Lower lobe of right lung (tissue), 2 donors: Measurements from ENCODE around the gene ANO4. TPM values are rescaled to one million over a fixed set of nuclear protein-coding genes. Genes with fewer than 3 reads are reported as not detected.

Source experiments
- ATAC-seq, 2 donors: fragments of 200-7000 bp; cut with Tn5 transposase; one replicate each; pipeline ENCODE4 v1.9.1; 2020 to 2022; ENCODE audit warnings: mild to moderate bottlenecking in 2 of 2, moderate library complexity in 2 of 2
- DNase-seq: peaks from one replicate; pipeline ENCODE4 v3.0.0-alpha.2; 2020
- H3K27ac ChIP-seq: fragments of 200-600 bp; one replicate; pipeline ENCODE4 v1.8.0; 2022
- H3K27me3 ChIP-seq: fragments of 200-600 bp; one replicate; pipeline ENCODE4 v1.8.0; 2022; ENCODE audit warnings: low read depth
- H3K36me3 ChIP-seq: fragments of 200-600 bp; one replicate; pipeline ENCODE4 v1.8.0; 2022; ENCODE audit warnings: mild to moderate bottlenecking
- H3K4me1 ChIP-seq: fragments of 200-600 bp; one replicate; pipeline ENCODE4 v1.8.0; 2022
- H3K4me3 ChIP-seq: fragments of 200-600 bp; one replicate; pipeline ENCODE4 v1.8.0; 2022; ENCODE audit warnings: mild to moderate bottlenecking
- H3K9me3 ChIP-seq: fragments of 200-600 bp; one replicate; pipeline ENCODE4 v1.8.0; 2022
- CTCF ChIP-seq: fragments of 200-600 bp; IDR thresholded peaks from one replicate; pipeline ENCODE4 v1.8.0; 2022; ENCODE audit warnings: antibody characterized with exemption, mild to moderate bottlenecking
- intact Hi-C: fragments of 100-400 bp; cut with DNase I; formaldehyde crosslinking; loops from one replicate; pipeline ENCODE4 v1.11.0; 2022
- total RNA-seq: library from RNA; stranded (reverse); fragmentation: NEBNext Ultra II Directional; extraction: Animal tissue kit (Norgen Biotek cat#: 25700); gene quantifications from one replicate; pipeline ENCODE4 v1.2.1, GENCODE V29; 2021
- donor health status: DM: no; HTN: yes; CAD: no; lungs with severe emphysema.

Gene ANO4
- total RNA-seq, 1 donor from 2014 or later: 0.74 TPM

GRCh38 chr12:100936661-100937060, 142.1 kb downstream of the ANO4 start:
- no peaks in the 10 kb centered on the region for H3K27me3 ChIP-seq
- H3K27ac ChIP-seq: no peak overlapping the region
- no peak for TF ChIP-seq CTCF
- H3K9me3 ChIP-seq: no peaks in the 10 kb centered on the region
- H3K36me3 ChIP-seq: no peaks in the 10 kb centered on the region
- no peaks in the 10 kb centered on the region for H3K4me1 ChIP-seq
- H3K4me3 ChIP-seq: no peak overlapping the region
- intact Hi-C loops: no loop called here
- DNase-seq (no peak), ATAC-seq (no peak)

DNA sequence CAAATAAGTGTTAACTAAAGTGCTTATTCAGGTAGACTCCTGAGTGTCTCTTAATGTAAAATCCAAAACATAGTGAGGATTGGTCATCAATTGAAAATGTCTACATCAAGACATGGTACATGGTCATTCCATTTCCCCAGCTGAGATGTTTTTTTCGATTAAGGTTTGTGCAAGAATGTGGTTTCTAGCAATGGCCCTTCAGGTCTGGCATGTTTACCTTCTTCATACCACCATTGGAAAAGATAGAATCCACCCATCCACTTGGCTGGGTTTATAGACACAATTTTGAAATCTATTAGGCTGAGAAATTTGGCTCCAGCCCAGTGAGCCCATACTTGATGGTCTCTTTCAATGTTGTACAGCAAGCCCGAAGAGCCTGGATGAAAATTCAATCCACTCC, 145.9 kb downstream of the ANO4 start:
- Histone ChIP-seq H3K27ac (no peak overlapping the region), H3K9me3 (no peaks in the 10 kb centered on the region), H3K27me3 (no peaks in the 10 kb centered on the region), H3K4me3 (no peak overlapping the region), H3K36me3 (no peaks in the 10 kb centered on the region), H3K4me1 (no peaks in the 10 kb centered on the region)
- no peak for DNase-seq
- no peak for ATAC-seq
- intact Hi-C loops: no loop called here
- no peak for TF ChIP-seq CTCF

DNA sequence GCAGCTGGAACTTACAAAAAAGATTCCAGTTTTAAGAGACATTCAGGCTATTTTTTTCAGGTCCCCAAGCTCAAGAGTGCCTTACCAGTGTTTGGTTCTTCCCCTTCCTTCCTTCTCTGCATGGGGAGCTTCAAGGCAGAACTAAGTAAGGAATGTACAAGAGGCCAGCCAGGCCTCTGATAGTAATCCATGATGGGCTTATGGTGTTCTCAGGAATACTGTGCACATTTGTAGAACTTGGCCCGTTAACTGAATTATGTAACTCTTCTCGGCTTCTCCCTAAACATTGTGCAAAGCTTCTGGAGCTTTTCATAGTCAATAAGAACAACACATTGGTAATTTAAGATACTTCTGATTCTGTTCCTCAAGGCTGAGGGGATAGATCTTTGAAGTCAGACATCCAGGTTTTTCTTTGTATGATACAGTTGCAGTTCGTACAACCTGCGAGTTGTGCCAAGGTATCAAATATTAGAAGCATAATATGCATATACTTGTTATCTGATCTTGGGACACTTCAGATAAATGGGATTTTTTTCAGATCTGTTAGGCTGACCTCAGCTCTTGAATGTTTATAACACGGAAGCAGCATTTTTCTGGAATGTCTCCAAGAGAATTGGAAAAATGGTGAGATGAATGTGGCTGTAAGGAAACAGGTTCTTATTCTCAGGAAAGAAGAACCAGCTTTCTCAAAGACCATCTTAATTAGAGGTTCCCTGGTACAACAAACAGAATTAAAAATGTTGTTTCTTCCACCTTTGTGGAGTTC, 148.6 kb downstream of the ANO4 start:
- Histone ChIP-seq H3K27ac (no peak overlapping the region), H3K9me3 (no peaks in the 10 kb centered on the region), H3K36me3 (no peaks in the 10 kb centered on the region), H3K4me3 (no peak overlapping the region), H3K27me3 (no peaks in the 10 kb centered on the region), H3K4me1 (no peaks in the 10 kb centered on the region)
- intact Hi-C loops: no loop called here
- no peak for ATAC-seq
- no peak for TF ChIP-seq CTCF
- no peak for DNase-seq

DNA sequence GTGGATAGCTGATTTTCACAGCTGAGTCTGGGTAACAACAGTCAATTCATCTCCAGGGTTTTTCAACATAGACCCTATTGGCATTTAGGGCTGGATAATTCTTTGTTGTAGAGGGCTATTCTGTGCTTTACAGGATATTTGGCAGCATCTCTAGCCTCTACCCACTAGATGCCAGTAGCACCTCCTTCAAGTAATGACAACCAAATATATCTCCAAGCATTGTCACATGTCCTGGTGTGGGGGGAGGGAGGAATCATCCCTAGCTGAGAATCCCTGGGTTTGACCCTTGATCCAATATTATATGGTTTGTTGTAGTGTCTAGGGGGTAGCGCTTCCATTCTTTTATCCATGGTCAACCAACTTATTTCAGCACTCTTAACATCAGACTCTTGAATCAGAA, 157.2 kb downstream of the ANO4 start:
- no peak for TF ChIP-seq CTCF
- Histone ChIP-seq H3K27me3 (no peaks in the 10 kb centered on the region), H3K4me1 (no peaks in the 10 kb centered on the region), H3K9me3 (no peaks in the 10 kb centered on the region), H3K4me3 (no peak overlapping the region), H3K27ac (no peak overlapping the region), H3K36me3 (no peaks in the 10 kb centered on the region)
- ATAC-seq (no peak), DNase-seq (no peak)
- intact Hi-C loops: no loop called here

- ATAC-seq: no peak
Measured at GRCh38 chr12:100953217-100953616, 158.6 kb downstream of the ANO4 start.

More at GRCh38 chr12:100953217-100953616, 158.6 kb downstream of the ANO4 start:
- Histone ChIP-seq H3K27ac (no peak overlapping the region), H3K4me1 (no peaks in the 10 kb centered on the region), H3K36me3 (no peaks in the 10 kb centered on the region), H3K9me3 (no peaks in the 10 kb centered on the region), H3K4me3 (no peak overlapping the region), H3K27me3 (no peaks in the 10 kb centered on the region)
- DNase-seq: no peak
- intact Hi-C loops: no loop called here
- TF ChIP-seq CTCF: no peak
